OCI-LY1 (cell line): ENCODE data around the gene DENND4A.

Experiments used
- H2AFZ ChIP-seq: fragments of 200-600 bp; sonication (generic), shearing (Covaris generic); 2 replicates; pipeline ENCODE4 v1.6.0; 2014; ENCODE audit warnings: antibody characterized with exemption, mild to moderate bottlenecking, low read length
- H3F3A ChIP-seq: fragments of 200-600 bp; sonication (generic), shearing (Covaris generic); 2 replicates; pipeline ENCODE4 v1.6.0; 2014; ENCODE audit warnings: mild to moderate bottlenecking, antibody characterized with exemption, low read length, moderate library complexity; ENCODE audit not compliant: insufficient read depth
- H3K27ac ChIP-seq: fragments of 200-600 bp; sonication (generic); 2 replicates; pipeline ENCODE4 v1.5.1; 2014; ENCODE audit warnings: low read length, mixed run types, mild to moderate bottlenecking, low read depth; ENCODE audit not compliant: poor library complexity, severe bottlenecking
- H3K27me3 ChIP-seq: fragments of 200-600 bp; sonication (generic); 2 replicates; pipeline ENCODE4 v1.6.0; 2014; ENCODE audit warnings: antibody characterized with exemption, mild to moderate bottlenecking, low read length, moderate library complexity; ENCODE audit not compliant: insufficient read depth
- H3K36me3 ChIP-seq: fragments of 200-600 bp; sonication (generic); 2 replicates; pipeline ENCODE4 v1.6.1; 2014; ENCODE audit warnings: mild to moderate bottlenecking, antibody characterized with exemption, low read length, moderate library complexity, mixed read lengths; ENCODE audit not compliant: insufficient read depth
- H3K4me1 ChIP-seq: fragments of 200-600 bp; sonication (generic); 2 replicates; pipeline ENCODE4 v1.5.1; 2014; ENCODE audit warnings: mild to moderate bottlenecking, low read length, moderate library complexity; ENCODE audit not compliant: insufficient read depth, severe bottlenecking
- H3K4me2 ChIP-seq: fragments of 200-600 bp; sonication (generic), shearing (Covaris generic); 2 replicates; pipeline ENCODE4 v1.6.1; 2014; ENCODE audit warnings: low read length
- H3K4me3 ChIP-seq: fragments of 200-600 bp; sonication (generic); 2 replicates; pipeline ENCODE4 v1.5.1; 2014; ENCODE audit warnings: low read length, low read depth, mild to moderate bottlenecking, mixed read lengths; ENCODE audit not compliant: poor library complexity, severe bottlenecking
- H3K79me2 ChIP-seq: fragments of 200-600 bp; shearing (Covaris generic); 2 replicates; pipeline ENCODE4 v1.6.1; 2016; ENCODE audit warnings: mixed run types, low read length, mixed read lengths; ENCODE audit not compliant: insufficient read depth
- H3K9ac ChIP-seq: fragments of 200-600 bp; sonication (generic), shearing (Covaris generic); 2 replicates; pipeline ENCODE4 v1.6.1; 2014; ENCODE audit warnings: mild to moderate bottlenecking, low read length, mixed read lengths
- H3K9me2 ChIP-seq: fragments of 200-600 bp; sonication (generic), shearing (Covaris generic); 2 replicates; pipeline ENCODE4 v1.6.1; 2014; ENCODE audit warnings: low read depth, mild to moderate bottlenecking, low read length, mixed read lengths
- H3K9me3 ChIP-seq: fragments of 200-600 bp; shearing (Covaris generic); 2 replicates; pipeline ENCODE4 v1.6.1; 2014; ENCODE audit warnings: low read length, mixed read lengths
- H4K20me1 ChIP-seq: fragments of 200-600 bp; sonication (generic), shearing (Covaris generic); 2 replicates; pipeline ENCODE4 v1.6.0; 2016; ENCODE audit warnings: mild to moderate bottlenecking, low read length; ENCODE audit not compliant: insufficient read depth
- CTCF ChIP-seq: fragments of 200-600 bp; sonication (generic), shearing (Covaris generic); IDR thresholded peaks from 2 replicates; pipeline ENCODE4 v1.5.1; 2017; ENCODE audit warnings: mild to moderate bottlenecking, antibody characterized with exemption, low read length, moderate library complexity, mixed read lengths
- EZH2 ChIP-seq: fragments of 200-600 bp; sonication (generic), shearing (Covaris generic); IDR thresholded peaks from 2 replicates; pipeline ENCODE4 v1.8.0; 2017; ENCODE audit warnings: borderline replicate concordance, mixed run types, mild to moderate bottlenecking, antibody characterized with exemption, low read length, moderate library complexity, mixed read lengths

The DENND4A gene

GRCh38 chr15:65767264-65767595, 24.9 kb downstream of the DENND4A start:
- Histone ChIP-seq H3K27ac (no peak overlapping the region), H3K9ac (no peak overlapping the region), H4K20me1 (no peaks in the 10 kb centered on the region), H3K9me3 (no peaks in the 10 kb centered on the region), H2AFZ (no peak overlapping the region), H3K4me3 (no peak overlapping the region), H3K9me2 (no peaks in the 10 kb centered on the region), H3K4me2 (no peak overlapping the region), H3F3A (no peaks in the 10 kb centered on the region), H3K36me3 (no peaks in the 10 kb centered on the region), H3K79me2 (peaks cover 82% of the 10 kb centered on the region), H3K27me3 (no peaks in the 10 kb centered on the region), H3K4me1 (peaks cover 23% of the 10 kb centered on the region)
- no peak for TF ChIP-seq CTCF

GRCh38 chr15:65766422-65767263, 25.4 kb downstream of the DENND4A start:
- Histone ChIP-seq H3K79me2 (peaks cover 77% of the 10 kb centered on the region), H3K27me3 (no peaks in the 10 kb centered on the region), H3K36me3 (no peaks in the 10 kb centered on the region), H3K27ac (no peak overlapping the region), H3F3A (no peaks in the 10 kb centered on the region), H3K4me3 (no peak overlapping the region), H3K9ac (no peak overlapping the region), H3K9me3 (no peaks in the 10 kb centered on the region), H4K20me1 (no peaks in the 10 kb centered on the region), H2AFZ (no peak overlapping the region), H3K9me2 (no peaks in the 10 kb centered on the region), H3K4me2 (no peak overlapping the region), H3K4me1 (peaks cover 29% of the 10 kb centered on the region)
- no peak for TF ChIP-seq CTCF
- TF ChIP-seq EZH2 = no peak

GRCh38 chr15:65765106-65765505, 27.0 kb downstream of the DENND4A start:
- Histone ChIP-seq H3K9me2 (no peaks in the 10 kb centered on the region), H3K9me3 (no peaks in the 10 kb centered on the region), H3K79me2 (peaks cover 79% of the 10 kb centered on the region), H2AFZ (no peak overlapping the region), H3K4me1 (peaks cover 37% of the 10 kb centered on the region), H3K27ac (no peak overlapping the region), H3K4me2 (no peak overlapping the region), H3K27me3 (no peaks in the 10 kb centered on the region), H3F3A (no peaks in the 10 kb centered on the region), H3K36me3 (peaks cover 5% of the 10 kb centered on the region; the same call in 1 of the 2 replicates), H3K9ac (no peak overlapping the region), H4K20me1 (no peaks in the 10 kb centered on the region), H3K4me3 (no peak overlapping the region)
- TF ChIP-seq EZH2 (no peak), CTCF (no peak)
